EH (cell line): Measurements from ENCODE around the gene INPP5D.

Source experiments
- DNase-seq: peaks from one replicate; pipeline ENCODE4 v3.0.0-alpha.2; 2015; ENCODE audit warnings: low read depth

Gene INPP5D

GRCh38 chr2:233209533-233210171 is 149.5 kb downstream of the INPP5D start:
- DNase-seq, result peak; percentile 58

- no peak for DNase-seq
These were observed 150.1 kb downstream of the INPP5D start for GRCh38 chr2:233210281-233210680.

GRCh38 chr2:233210843-233211547 is 150.9 kb downstream of the INPP5D start:
- peak; percentile 94 for DNase-seq

GRCh38 chr2:233211548-233211895 is 151.4 kb downstream of the INPP5D start:
- no peak for DNase-seq

GRCh38 chr2:233213011-233213410 is 152.9 kb downstream of the INPP5D start:
- DNase-seq, result no peak

GRCh38 chr2:233213975-233214374 is 153.8 kb downstream of the INPP5D start:
- DNase-seq, result no peak

- no peak for DNase-seq
These were observed 157.8 kb downstream of the INPP5D start for GRCh38 chr2:233217892-233218377.

- no peak for DNase-seq
These were observed 158.7 kb downstream of the INPP5D start for GRCh38 chr2:233218836-233219235.

- no peak for DNase-seq
These were observed 159.7 kb downstream of the INPP5D start for GRCh38 chr2:233219848-233220247.

GRCh38 chr2:233221378-233222063 is 161.4 kb downstream of the INPP5D start:
- no peak for DNase-seq

- no peak for DNase-seq
These were observed 163.1 kb downstream of the INPP5D start for GRCh38 chr2:233223059-233223894.

- DNase-seq, result no peak
These were observed 165.3 kb downstream of the INPP5D start for GRCh38 chr2:233225230-233226068.

GRCh38 chr2:233226511-233227031 is 166.4 kb downstream of the INPP5D start:
- DNase-seq, result no peak

GRCh38 chr2:233227346-233227978 is 167.3 kb downstream of the INPP5D start:
- DNase-seq, result no peak

GRCh38 chr2:233228376-233228775 is 168.2 kb downstream of the INPP5D start:
- DNase-seq, result no peak

GRCh38 chr2:233233618-233234230 is 173.6 kb downstream of the INPP5D start:
- no peak for DNase-seq

GRCh38 chr2:233234264-233234663 is 174.1 kb downstream of the INPP5D start:
- no peak for DNase-seq

GRCh38 chr2:233234996-233235395 is 174.9 kb downstream of the INPP5D start:
- no peak for DNase-seq

GRCh38 chr2:233235977-233236376 is 175.8 kb downstream of the INPP5D start:
- DNase-seq, result no peak
